Heart left ventricle (tissue), 13 donors: ENCODE results near the gene GPR153.

Source experiments
- CTCF ChIP-seq, 12 donors: fragments of 200-600 bp; sonication (generic) in 4 of 12; IDR thresholded peaks; one replicate each; pipeline versions ENCODE4 v1.5.0 to v1.8.0; 2018 to 2022; ENCODE audit warnings: antibody characterized with exemption in 12 of 12, mild to moderate bottlenecking in 5 of 12
- POLR2A ChIP-seq, 2 donors: fragments of 450-650 bp; IDR thresholded peaks; one replicate each; pipeline ENCODE4 v1.6.1; 2017; ENCODE audit warnings: antibody characterized with exemption in 2 of 2, mild to moderate bottlenecking in 2 of 2, moderate library complexity in 2 of 2
- donor health status: ischemic (EF 13 %, LVEDD 7.1; RV severe dilation, severe dysfunction).
- donor health status: DM: no; HTN: yes; CAD: no.
- donor health status: DM: no; HTN: no; CAD: no.
- donor health status: ischemic (EF 25% LVEDD 6.9; RV normal size, moderate dysfunction).
- donor health status: ischemic (EF 25% LVEDD 5.7; RV mildly dilated, moderate dysfunction).
- donor health status: ischemic (EF 35%, LVEDD 5.7; RV mildly dilated, moderate dysfunction).
- donor health status: nonischemic (EF 11% LVEDD 7.7; RV severe dilation, severe dysfunction).
- donor health status: DM: yes; HTN: yes; CAD: no.
- donor health status: PGD.
- donor health status: ischemic (EF 29% LVEDD 5.4; RV normal size, mild dysfunction).
- donor health status: nonischemic (EF 23%, LVEDD 6.1; RV moderate dilation, normal function).

- TF ChIP-seq CTCF (IDR thresholded peaks at IDR 0.05): no peak
- no peak for TF ChIP-seq POLR2A (IDR thresholded peaks at IDR 0.05)
Measured at GRCh38 chr1:6274622-6275139, 13.8 kb upstream of the GPR153 start.
